GM18511 (cell line): Measurements from ENCODE around the gene TDRD3.
A peak's percentile ranks its signal among the peaks of the same experiment; 100 is the strongest.
"Not testable (repeated sequence)": the region's sequence is repeated elsewhere in the genome, so short reads cannot be mapped to it uniquely, and the experiment has no call there.

Experiments used
- ATAC-seq: cut with Tn5 transposase; IDR thresholded peaks from one replicate; pipeline ENCODE4 v1.9.1; 2021; ENCODE audit warnings: mild to moderate bottlenecking, moderate library complexity; ENCODE audit not compliant: unreplicated experiment

Gene TDRD3

GRCh38 chr13:60398379-60398891, 1.4 kb downstream of the TDRD3 start:
- ATAC-seq: no peak

GRCh38 chr13:60398907-60399589, 2.0 kb downstream of the TDRD3 start:
- no peak for ATAC-seq

DNA sequence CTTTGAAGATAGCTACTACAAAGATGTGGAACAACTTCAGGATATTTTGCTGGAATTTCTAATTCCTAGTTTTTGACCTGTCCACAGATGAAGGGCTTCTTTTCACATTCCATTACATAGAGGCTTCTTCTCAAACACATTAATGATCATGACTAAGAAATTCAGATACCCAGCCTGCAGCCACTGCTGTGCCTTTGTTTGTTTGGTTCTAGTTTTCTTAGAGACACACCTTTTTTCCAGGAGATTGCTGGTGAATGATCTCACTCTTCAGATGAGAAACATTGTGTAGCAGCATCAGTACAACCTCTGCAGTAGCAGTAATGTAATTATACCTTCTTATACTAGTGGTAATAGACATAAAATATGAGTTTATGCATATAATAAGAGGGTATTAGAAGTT, 5.0 kb downstream of the TDRD3 start:
- no peak for ATAC-seq

GRCh38 chr13:60407095-60407494, 10.1 kb downstream of the TDRD3 start:
- ATAC-seq: no peak

- ATAC-seq: not testable (repeated sequence)
These were observed 10.8 kb downstream of the TDRD3 start for GRCh38 chr13:60407852-60408251.

DNA sequence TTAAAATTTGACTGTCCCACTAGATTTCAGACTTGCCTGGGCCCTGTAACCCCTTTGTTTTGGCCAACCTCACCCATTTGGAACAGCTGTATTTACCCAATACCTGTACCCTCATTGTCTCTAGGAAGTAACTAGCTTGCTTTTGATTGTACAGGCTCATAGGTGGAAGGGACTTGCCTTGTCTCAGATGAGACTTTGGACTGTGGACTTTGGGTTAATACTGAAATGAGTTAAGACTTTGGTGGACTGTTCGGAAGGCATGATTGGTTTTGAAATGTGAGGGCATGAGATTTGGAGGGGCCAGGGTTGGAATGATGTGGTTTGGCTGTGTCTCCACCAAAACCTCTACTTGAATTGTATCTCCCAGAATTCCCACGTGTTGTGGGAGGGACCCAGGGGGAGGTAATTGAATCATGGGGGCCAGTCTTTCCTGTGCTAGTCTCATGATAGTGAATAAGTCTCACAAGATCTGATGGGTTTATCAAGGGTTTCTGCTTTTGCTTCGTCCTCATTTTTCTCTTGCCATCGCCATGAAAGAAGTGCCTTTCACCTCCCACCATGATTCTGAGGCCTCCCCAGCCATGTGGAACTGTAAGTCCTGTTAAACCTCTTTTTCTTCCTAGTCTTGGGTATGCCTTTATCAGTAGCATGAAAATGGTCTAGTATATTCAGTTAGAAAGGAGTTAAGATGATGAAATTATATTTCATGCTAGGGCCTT, 12.7 kb downstream of the TDRD3 start:
- ATAC-seq: not testable (repeated sequence)

- no peak for ATAC-seq
These were observed 13.3 kb downstream of the TDRD3 start for GRCh38 chr13:60410299-60410698.

- ATAC-seq: no peak
These were observed 14.4 kb downstream of the TDRD3 start for GRCh38 chr13:60411464-60411863.

GRCh38 chr13:60411983-60412382, 15.0 kb downstream of the TDRD3 start:
- no peak for ATAC-seq

- no peak for ATAC-seq
These were observed 16.0 kb downstream of the TDRD3 start for GRCh38 chr13:60412909-60413616.

GRCh38 chr13:60414177-60414576, 17.2 kb downstream of the TDRD3 start:
- ATAC-seq: no peak

DNA sequence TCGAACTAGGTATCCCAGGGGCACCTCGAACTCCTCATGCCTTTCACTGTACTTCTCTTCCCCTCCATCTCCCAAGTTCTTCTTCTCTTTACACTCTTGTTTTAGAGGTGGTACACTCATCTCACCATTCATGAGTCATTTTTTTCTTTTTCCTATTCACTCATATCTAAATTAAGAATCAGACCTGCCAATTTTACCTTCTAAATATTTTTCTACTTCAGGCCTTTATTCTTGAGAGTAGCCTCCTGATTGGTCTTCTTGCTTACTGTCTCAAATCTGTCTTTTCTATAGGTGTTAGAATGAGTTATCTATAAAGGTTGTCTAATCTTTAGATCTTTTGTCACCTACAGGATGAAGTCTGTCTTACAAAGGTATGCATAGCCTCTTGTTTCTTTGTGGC, 20.7 kb downstream of the TDRD3 start:
- ATAC-seq: peak; percentile 62

DNA sequence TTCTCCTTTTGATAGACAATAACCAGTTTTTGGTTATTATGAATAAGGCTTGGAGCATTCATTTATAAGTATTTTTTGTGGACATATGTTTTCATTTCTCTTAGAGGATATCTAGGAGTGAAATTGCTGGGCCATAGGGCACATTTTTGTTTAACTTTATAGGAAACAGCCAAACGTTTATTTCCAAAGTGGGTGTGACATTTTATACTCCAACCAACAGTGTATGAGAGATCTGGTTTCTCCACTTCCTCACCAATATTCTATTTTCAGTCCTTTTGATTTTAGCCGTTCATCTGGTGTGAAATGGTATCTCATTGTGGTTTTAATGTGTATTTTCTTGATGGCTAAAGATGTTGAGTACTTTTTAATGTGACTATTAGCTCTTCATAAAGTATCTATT, 21.9 kb downstream of the TDRD3 start:
- ATAC-seq: no peak

DNA sequence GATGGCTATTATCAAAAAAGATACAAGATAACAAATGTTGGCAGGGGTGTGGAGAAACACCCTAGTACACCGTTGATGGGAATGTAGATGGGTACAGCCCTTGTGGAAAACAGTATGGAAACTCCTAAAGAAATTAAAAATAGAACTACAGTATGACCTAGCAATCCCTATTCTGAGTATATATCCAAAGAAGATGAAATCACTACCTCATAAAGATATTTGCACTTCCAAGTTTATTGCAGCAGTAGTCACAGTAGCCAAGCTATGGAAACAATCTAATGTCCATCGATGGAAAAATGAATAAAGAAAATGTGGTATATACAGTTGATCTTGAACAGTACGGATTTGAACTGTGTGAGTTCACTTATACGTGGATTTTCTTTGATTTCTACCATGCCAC, 28.3 kb downstream of the TDRD3 start:
- ATAC-seq: no peak

GRCh38 chr13:60426075-60426474, 29.1 kb downstream of the TDRD3 start:
- no peak for ATAC-seq

DNA sequence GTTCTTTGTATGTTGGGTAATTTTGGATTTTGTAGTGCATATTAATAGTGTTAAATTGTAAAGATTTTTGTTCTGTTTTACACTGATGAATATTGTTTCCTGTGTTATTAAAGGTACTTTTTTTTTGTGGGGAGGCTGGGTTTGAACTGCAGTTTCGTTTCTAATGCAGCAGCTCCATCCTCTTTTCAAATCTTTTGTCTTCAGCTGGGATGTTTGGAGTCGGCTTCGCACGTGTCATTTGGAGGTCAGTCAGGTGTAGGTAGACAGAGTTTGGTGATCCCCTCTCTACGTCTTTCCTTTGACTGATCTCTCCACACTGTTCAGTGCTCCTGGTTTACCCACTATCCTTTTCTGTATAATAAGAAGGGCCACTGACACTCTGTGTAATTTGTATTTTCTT, 30.3 kb downstream of the TDRD3 start:
- peak; percentile 57 for ATAC-seq

GRCh38 chr13:60431108-60431700, 34.2 kb downstream of the TDRD3 start:
- peak; percentile 73 for ATAC-seq

DNA sequence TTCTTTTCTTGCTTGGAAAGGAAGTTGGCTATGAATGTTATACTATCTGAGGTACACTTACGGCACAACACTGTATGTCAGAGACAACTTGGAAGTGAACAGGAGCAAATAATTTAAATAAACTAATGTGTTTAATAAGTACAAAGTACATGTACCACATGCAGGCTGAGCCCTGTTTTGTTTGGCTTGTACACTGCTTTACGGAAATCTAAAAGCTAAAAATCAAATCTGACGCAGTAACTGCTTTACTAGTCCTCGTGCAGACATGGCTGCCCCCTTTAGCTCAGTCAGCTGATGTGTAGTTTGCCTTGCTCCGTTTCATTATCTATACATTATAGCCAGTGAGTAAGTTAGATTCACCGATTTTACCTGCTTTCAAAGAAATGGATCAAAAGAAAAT, 36.5 kb downstream of the TDRD3 start:
- ATAC-seq: no peak

- ATAC-seq: peak; percentile 57
These were observed 38.8 kb downstream of the TDRD3 start for GRCh38 chr13:60435762-60436374.

DNA sequence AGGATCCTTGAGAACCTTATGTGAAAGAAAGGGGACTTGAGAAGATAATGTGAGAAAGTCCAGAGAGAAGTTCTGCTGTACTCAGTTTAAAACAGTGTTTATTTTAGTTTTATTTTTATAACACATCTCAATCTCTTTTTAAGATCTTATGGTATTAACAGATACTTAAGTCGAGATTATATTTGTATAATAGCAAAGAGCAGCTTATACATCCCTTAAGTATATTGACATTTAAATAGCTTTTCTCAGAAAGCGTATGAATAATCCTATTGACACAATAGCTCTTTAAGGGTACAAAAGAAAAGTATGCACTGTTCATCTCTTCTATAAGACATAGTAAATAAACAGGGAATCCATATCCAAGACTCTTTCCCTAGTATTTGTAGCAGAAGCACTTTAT, 42.2 kb downstream of the TDRD3 start:
- no peak for ATAC-seq

- no peak for ATAC-seq
These were observed 44.7 kb downstream of the TDRD3 start for GRCh38 chr13:60441761-60442160.
